ENCODE results near the gene HMGB2. TPM values are rescaled to one million over a fixed set of nuclear protein-coding genes. Genes with fewer than 3 reads are reported as not detected.

HMGB2 gene
- total RNA-seq = 100 to 1,000 TPM; 592 to 620 TPM

- DNase-seq (peak; percentile 96), ATAC-seq (ENCODE audit: low read depth) (peak; percentile 93)
- Mint-ChIP-seq H3K27ac (peak within 1 kb of the TSS; percentile 99), H3K9me3 (no peaks in the 10 kb centered on the region), H3K4me3 (peak within 1 kb of the TSS; percentile 98), H3K4me1 (peaks cover 29% of the 10 kb centered on the region), H3K36me3 (peaks cover 39% of the 10 kb centered on the region), H3K27me3 (no peaks in the 10 kb centered on the region)
- POLR2A ChIA-PET = interaction anchor here (0.6 to 10.0 kb wide), 21 partner anchors 8 to 950 kb away, joined by 3 to 404 read pairs (median 4); partner anchors contain the start of genes CEP44, GALNT7 and SAP30
Measured at GRCh38 chr4:173334085-173334890, at the start of gene HMGB2. Gene HMGB2, minus strand, starts transcription at chr4:173334358. Its CDS starts 709 bp downstream, at chr4:173333649.

GRCh38 chr4:173382349-173382748, 48.2 kb upstream of the HMGB2 start:
- peaks cover 21% of the 10 kb centered on the region for H3K27me3 Mint-ChIP-seq
- DNase-seq = no peak
- no peak overlapping the region for H3K27ac Mint-ChIP-seq
- peaks cover 4% of the 10 kb centered on the region for H3K36me3 Mint-ChIP-seq
- no peak for ATAC-seq (ENCODE audit: low read depth)
- no peaks in the 10 kb centered on the region for H3K4me1 Mint-ChIP-seq
- H3K4me3 Mint-ChIP-seq = no peak overlapping the region
- POLR2A ChIA-PET = no interaction called here
- no peaks in the 10 kb centered on the region for H3K9me3 Mint-ChIP-seq

DNA sequence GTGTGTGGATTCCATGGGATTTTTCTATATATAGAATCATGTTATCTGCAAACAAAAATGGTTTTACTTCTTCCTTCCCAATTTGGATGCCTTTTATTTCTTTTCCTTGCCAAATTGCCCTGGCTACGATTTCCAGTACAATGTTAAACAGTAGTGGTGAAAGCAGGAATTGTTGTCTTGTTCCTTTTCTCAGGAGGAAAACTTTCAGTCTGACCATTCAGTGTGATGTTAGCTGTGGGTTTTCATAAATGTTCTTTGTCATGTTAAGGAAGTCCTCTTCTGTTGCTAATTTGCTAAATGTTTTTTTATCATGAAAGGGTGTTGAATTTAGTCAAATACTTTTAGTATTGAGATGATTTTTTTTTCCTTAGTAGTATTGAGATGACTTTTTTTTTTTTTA, 47.5 kb upstream of the HMGB2 start:
- H3K4me3 Mint-ChIP-seq = no peak overlapping the region
- no peaks in the 10 kb centered on the region for H3K9me3 Mint-ChIP-seq
- no peaks in the 10 kb centered on the region for H3K4me1 Mint-ChIP-seq
- peaks cover 21% of the 10 kb centered on the region for H3K27me3 Mint-ChIP-seq
- H3K27ac Mint-ChIP-seq = no peak overlapping the region
- ATAC-seq (ENCODE audit: low read depth) (no peak), DNase-seq (no peak)
- POLR2A ChIA-PET = no interaction called here
- peaks cover 4% of the 10 kb centered on the region for H3K36me3 Mint-ChIP-seq

GRCh38 chr4:173380987-173381386, 46.8 kb upstream of the HMGB2 start:
- Mint-ChIP-seq H3K27me3 (peaks cover 20% of the 10 kb centered on the region), H3K4me1 (no peaks in the 10 kb centered on the region), H3K27ac (no peak overlapping the region), H3K4me3 (no peak overlapping the region), H3K36me3 (peaks cover 6% of the 10 kb centered on the region), H3K9me3 (no peaks in the 10 kb centered on the region)
- DNase-seq (no peak), ATAC-seq (ENCODE audit: low read depth) (no peak)
- POLR2A ChIA-PET = no interaction called here

- no peaks in the 10 kb centered on the region for H3K4me1 Mint-ChIP-seq
- H3K27me3 Mint-ChIP-seq = peaks cover 20% of the 10 kb centered on the region
- H3K27ac Mint-ChIP-seq = no peak overlapping the region
- DNase-seq = no peak
- no peaks in the 10 kb centered on the region for H3K9me3 Mint-ChIP-seq
- POLR2A ChIA-PET = no interaction called here
- peaks cover 8% of the 10 kb centered on the region for H3K36me3 Mint-ChIP-seq
- ATAC-seq (ENCODE audit: low read depth) = no peak
- H3K4me3 Mint-ChIP-seq = no peak overlapping the region
Measured at GRCh38 chr4:173379929-173380328, 45.8 kb upstream of the HMGB2 start.

- Mint-ChIP-seq H3K27me3 (no peaks in the 10 kb centered on the region), H3K4me3 (no peak overlapping the region), H3K9me3 (no peaks in the 10 kb centered on the region), H3K27ac (no peak overlapping the region), H3K4me1 (peaks cover 16% of the 10 kb centered on the region), H3K36me3 (peaks cover 20% of the 10 kb centered on the region)
- ATAC-seq (ENCODE audit: low read depth) (no peak), DNase-seq (no peak)
- POLR2A ChIA-PET = interaction anchor here (1.5 kb wide), 1 partner anchor 40 kb away, joined by 4 read pairs; the partner anchor contains the start of gene HMGB2
Measured at GRCh38 chr4:173374588-173374987, 40.4 kb upstream of the HMGB2 start.

GRCh38 chr4:173371292-173372192, 37.4 kb upstream of the HMGB2 start:
- peaks cover 26% of the 10 kb centered on the region for H3K36me3 Mint-ChIP-seq
- peak overlapping the region; percentile 85 for H3K27ac Mint-ChIP-seq
- H3K4me1 Mint-ChIP-seq = peaks cover 29% of the 10 kb centered on the region
- POLR2A ChIA-PET = interaction anchor here (0.6 to 7.1 kb wide), 8 partner anchors 39 to 1151 kb away, joined by 3 to 404 read pairs (median 4); partner anchors contain the start of genes GALNT7, HMGB2 and HPGD
- H3K4me3 Mint-ChIP-seq = peak overlapping the region; percentile 99
- no peaks in the 10 kb centered on the region for H3K27me3 Mint-ChIP-seq
- DNase-seq (peak; percentile 59), ATAC-seq (ENCODE audit: low read depth) (peak; percentile 10)
- H3K9me3 Mint-ChIP-seq = no peaks in the 10 kb centered on the region

DNA sequence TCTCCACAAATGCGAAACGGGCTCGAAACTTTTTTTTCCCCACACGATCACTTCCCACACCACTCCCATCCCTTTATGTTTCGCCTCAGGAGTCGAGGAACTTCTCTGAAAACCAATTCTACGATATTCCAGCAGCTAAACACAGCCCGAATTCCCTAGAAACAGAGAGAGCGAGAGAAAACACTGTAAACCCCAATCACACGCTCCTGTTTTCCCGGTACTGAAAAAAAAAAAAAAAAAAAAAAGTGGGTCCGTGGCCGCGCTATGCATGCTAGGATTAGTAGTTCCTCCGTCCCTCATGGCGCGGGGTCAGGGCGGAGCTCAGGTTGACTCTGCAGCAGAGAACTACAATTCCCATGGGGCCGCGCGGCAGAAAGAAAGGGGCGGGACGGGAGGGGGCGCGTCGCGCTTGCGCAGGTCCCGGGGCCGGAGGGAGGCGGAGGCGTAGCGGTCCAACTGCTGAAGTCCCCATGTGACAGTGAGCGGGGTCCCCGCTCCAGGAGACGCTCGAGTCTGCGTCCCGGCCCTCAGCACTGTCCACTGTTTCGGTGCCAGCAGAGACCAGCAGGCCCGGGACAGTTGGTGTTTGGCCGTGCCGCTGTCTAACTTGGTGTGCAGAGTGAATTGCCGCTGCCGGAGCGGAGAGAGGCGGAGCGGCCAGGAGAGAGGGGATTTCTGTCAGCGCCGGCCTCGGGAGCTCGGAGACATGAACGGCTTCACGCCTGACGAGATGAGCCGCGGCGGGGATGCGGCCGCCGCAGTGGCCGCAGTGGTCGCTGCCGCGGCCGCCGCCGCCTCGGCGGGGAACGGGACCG, 36.5 kb upstream of the HMGB2 start, which contains the start of gene SAP30:
Gene SAP30 (plus strand): TSS at position 478 of the 815 bp plus-strand sequence. CDS start 229 bp downstream, at position 707.
- peaks cover 38% of the 10 kb centered on the region for H3K4me1 Mint-ChIP-seq
- H3K4me3 Mint-ChIP-seq = peak within 1 kb of the TSS; percentile 100
- H3K27me3 Mint-ChIP-seq = no peaks in the 10 kb centered on the region
- peak; percentile 91 for DNase-seq
- peaks cover 24% of the 10 kb centered on the region for H3K36me3 Mint-ChIP-seq
- POLR2A ChIA-PET = interaction anchor here (0.6 to 7.1 kb wide), 11 partner anchors 35 to 1151 kb away, joined by 3 to 404 read pairs (median 4); partner anchors contain the start of genes GALNT7, HMGB2 and HPGD
- no peaks in the 10 kb centered on the region for H3K9me3 Mint-ChIP-seq
- H3K27ac Mint-ChIP-seq = peak within 1 kb of the TSS; percentile 95
- ATAC-seq (ENCODE audit: low read depth) = peak; percentile 79

DNA sequence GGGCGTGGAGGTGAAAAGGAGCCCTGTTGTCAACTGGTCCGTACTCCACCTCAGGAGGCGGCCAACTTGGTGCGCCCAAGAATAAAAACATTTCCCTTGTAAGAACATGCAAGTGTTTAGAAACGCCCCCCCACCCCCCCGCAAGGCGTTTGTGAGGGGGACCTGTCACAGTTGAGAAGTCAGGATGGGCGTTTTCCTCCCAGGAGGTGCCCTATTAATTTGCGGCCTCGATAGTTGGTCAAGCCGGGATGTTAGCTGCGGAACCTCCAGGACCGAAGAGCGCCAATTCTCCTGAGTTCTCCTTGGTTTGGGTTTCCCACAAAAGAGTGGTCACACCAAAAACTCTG, 35.9 kb upstream of the HMGB2 start:
- POLR2A ChIA-PET = interaction anchor here (0.7 to 7.1 kb wide), 10 partner anchors 9 to 1152 kb away, joined by 3 to 404 read pairs (median 3); partner anchors contain the start of genes CEP44, FBXO8, GALNT7 and HMGB2
- Mint-ChIP-seq H3K27me3 (no peaks in the 10 kb centered on the region), H3K27ac (peak overlapping the region; percentile 95), H3K4me1 (peaks cover 43% of the 10 kb centered on the region), H3K4me3 (peak overlapping the region; percentile 100), H3K9me3 (no peaks in the 10 kb centered on the region), H3K36me3 (peaks cover 26% of the 10 kb centered on the region)
- DNase-seq (no peak), ATAC-seq (ENCODE audit: low read depth) (peak; percentile 17)

- ATAC-seq (ENCODE audit: low read depth) = no peak
- peaks cover 24% of the 10 kb centered on the region for H3K36me3 Mint-ChIP-seq
- no peak for DNase-seq
- H3K27me3 Mint-ChIP-seq = no peaks in the 10 kb centered on the region
- peaks cover 38% of the 10 kb centered on the region for H3K4me1 Mint-ChIP-seq
- no peaks in the 10 kb centered on the region for H3K9me3 Mint-ChIP-seq
- H3K27ac Mint-ChIP-seq = peak overlapping the region; percentile 63
- peak overlapping the region; percentile 100 for H3K4me3 Mint-ChIP-seq
- POLR2A ChIA-PET = interaction anchor here (0.9 to 7.1 kb wide), 2 partner anchors 9 to 35 kb away, joined by 3 to 404 read pairs; partner anchors contain the start of gene HMGB2
Measured at GRCh38 chr4:173367946-173368345, 33.8 kb upstream of the HMGB2 start.

DNA sequence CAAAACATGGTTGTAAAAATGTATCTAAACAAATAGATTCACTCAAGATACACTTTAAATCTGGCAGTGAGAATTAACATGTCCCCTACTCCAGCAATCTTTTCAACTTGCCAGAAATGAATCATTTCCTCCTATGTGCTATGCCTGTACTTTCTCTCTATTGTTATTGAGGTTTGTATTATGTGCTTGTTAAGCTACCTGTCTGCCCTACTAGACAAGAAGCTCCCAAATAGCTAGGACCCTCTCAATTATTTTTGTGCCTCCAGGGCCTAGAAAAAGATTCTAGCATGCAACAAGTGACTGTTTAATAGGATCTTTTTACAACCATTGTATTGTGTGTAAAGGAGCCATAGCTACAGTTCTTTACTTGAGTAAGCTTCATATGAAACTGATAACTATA, 33.1 kb upstream of the HMGB2 start:
- H3K27ac Mint-ChIP-seq = peak overlapping the region; percentile 74
- peak overlapping the region; percentile 73 for H3K4me3 Mint-ChIP-seq
- no peak for ATAC-seq (ENCODE audit: low read depth)

DNA sequence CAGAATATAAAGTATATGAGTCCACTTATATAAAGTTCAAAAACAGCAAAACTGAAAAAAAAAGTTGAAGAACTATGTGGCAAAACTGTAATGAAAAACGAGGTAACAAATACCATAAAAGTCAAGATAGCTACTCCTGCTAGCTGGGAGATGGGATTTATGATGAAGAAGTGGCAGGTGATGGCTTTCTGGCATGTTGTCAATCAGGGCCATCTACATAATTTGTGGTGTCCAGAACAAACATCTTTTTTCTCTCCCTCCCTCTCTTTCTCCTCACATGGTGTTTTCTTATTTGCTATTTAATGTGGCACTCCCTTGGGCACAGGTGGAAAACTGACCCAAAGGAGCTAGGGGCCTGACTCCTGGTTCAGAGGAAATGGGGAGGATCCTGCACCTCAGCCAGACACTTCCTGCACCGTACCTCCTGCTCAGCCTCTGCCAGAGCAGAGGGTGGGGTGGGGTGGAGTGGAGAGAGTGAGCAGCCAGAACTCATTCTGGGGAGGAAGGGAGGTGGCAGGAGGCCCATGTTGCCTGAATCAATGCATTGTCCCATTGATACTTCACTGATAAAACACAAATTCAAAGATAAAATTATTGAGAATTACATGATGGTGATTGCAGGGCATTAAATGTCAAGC, 31.3 kb upstream of the HMGB2 start:
- peak overlapping the region; percentile 31 for H3K4me3 Mint-ChIP-seq
- POLR2A ChIA-PET = interaction anchor here (2.4 kb wide), 1 partner anchor 31 kb away, joined by 15 read pairs; the partner anchor contains the start of gene HMGB2

More for the DNA sequence above, 33.1 kb upstream of the HMGB2 start:
- Mint-ChIP-seq H3K9me3 (no peaks in the 10 kb centered on the region), H3K27me3 (no peaks in the 10 kb centered on the region), H3K4me1 (peaks cover 34% of the 10 kb centered on the region), H3K36me3 (peaks cover 21% of the 10 kb centered on the region)
- DNase-seq = no peak
- POLR2A ChIA-PET = interaction anchor here (0.9 to 7.1 kb wide), 2 partner anchors 8 to 34 kb away, joined by 3 to 404 read pairs; partner anchors contain the start of gene HMGB2

More for the DNA sequence above, 31.3 kb upstream of the HMGB2 start:
- Mint-ChIP-seq H3K27ac (peak overlapping the region; percentile 32), H3K27me3 (no peaks in the 10 kb centered on the region), H3K9me3 (no peaks in the 10 kb centered on the region), H3K4me1 (peaks cover 32% of the 10 kb centered on the region), H3K36me3 (peaks cover 18% of the 10 kb centered on the region)
- ATAC-seq (ENCODE audit: low read depth) = peak; percentile 11
- no peak for DNase-seq
